ENCODE results near the gene SSH2.

The SSH2 gene

DNA sequence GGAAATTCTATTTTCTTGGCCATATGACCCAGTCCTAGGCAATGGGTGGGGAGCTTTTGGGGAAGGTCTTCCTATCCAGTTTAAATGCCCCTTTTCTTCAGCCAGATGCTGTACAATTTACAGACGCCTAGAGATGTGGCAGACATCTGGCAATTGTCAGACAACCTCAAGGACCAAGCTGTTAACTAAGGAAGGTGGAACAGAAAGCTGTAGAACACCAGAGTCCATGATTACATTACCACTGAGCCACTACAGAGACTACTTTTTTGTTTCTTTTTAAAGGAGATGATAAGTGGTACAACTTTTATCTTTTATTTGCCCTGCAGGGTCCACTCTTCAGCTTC is 286.2 kb downstream of the SSH2 start:
- Mint-ChIP-seq H3K27ac (ENCODE audit: low read depth) (peak overlapping the region; percentile 35), H3K9me3 (no peaks in the 10 kb centered on the region), H3K4me1 (peaks cover 11% of the 10 kb centered on the region), H3K4me3 (no peak overlapping the region), H3K36me3 (ENCODE audit: insufficient read depth) (peaks cover 35% of the 10 kb centered on the region), H3K27me3 (no peaks in the 10 kb centered on the region)
- ATAC-seq (replicated peaks; ENCODE audit: extremely low read depth, poor library complexity, severe bottlenecking), result no peak
- no peak for DNase-seq (ENCODE audit: low spot score in 2 of 2)

DNA sequence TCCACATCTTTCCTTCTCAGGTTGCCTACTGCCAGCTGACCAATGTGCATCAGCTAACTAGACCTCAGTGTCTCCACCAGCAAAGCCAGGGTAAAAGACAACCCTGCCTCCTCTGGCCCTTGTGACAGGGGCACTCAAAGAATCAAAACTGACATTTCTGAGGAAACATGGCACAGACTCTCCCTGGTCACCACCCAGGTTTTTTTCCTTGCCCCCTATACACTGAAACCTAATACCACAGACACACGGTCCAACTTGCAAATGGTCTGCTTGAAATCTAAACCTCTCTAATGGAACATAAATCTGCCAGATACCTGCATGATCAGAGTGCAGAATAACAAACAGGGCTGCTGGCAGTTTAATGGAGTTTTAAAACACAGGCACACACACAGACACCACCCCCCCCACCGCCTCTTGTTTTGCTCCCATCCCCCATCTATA is 287.8 kb downstream of the SSH2 start:
- Mint-ChIP-seq H3K9me3 (no peaks in the 10 kb centered on the region), H3K27me3 (no peaks in the 10 kb centered on the region), H3K4me3 (no peak overlapping the region), H3K27ac (ENCODE audit: low read depth) (peak overlapping the region; percentile 39), H3K4me1 (peaks cover 11% of the 10 kb centered on the region), H3K36me3 (ENCODE audit: insufficient read depth) (peaks cover 31% of the 10 kb centered on the region)
- DNase-seq (ENCODE audit: low spot score in 2 of 2) (no peak), ATAC-seq (replicated peaks; ENCODE audit: extremely low read depth, poor library complexity, severe bottlenecking) (no peak)

DNA sequence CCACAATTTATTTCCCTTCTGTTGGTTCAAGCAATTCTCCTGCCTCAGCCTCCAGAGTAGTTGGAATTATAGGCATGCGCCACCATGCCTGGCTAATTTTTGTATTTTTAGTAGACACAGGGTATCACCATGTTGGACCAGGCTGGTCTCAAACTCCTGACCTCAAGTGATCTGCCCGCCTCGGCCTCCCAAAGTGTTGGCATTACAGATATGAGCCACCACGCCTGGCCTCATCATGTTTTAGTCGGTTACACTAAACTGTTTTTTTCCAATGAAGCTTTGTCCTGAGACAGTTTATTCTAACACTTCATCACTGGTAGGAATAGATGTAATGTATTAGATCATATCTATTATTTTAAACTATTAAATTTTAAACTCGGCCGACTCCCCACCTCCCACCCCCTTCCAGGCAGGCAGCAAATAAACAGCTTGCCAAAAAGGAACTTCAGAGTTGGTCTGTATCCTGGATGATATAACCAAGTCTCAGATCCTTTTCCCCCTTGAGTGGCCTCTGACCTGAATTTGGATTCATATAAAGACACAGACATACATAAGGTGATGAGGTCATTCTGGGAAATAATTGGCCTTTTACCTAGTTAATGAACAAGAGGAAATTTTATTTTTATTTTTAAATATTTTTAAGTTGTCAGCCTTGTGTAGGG is 288.9 kb downstream of the SSH2 start:
- H3K27me3 Mint-ChIP-seq, result no peaks in the 10 kb centered on the region
- H3K27ac Mint-ChIP-seq (ENCODE audit: low read depth), result no peak overlapping the region
- DNase-seq (ENCODE audit: low spot score in 2 of 2) (no peak), ATAC-seq (replicated peaks; ENCODE audit: extremely low read depth, poor library complexity, severe bottlenecking) (no peak)
- no peaks in the 10 kb centered on the region for H3K9me3 Mint-ChIP-seq
- peaks cover 32% of the 10 kb centered on the region for H3K36me3 Mint-ChIP-seq (ENCODE audit: insufficient read depth)
- H3K4me3 Mint-ChIP-seq, result no peak overlapping the region
- H3K4me1 Mint-ChIP-seq, result peaks cover 11% of the 10 kb centered on the region

DNA sequence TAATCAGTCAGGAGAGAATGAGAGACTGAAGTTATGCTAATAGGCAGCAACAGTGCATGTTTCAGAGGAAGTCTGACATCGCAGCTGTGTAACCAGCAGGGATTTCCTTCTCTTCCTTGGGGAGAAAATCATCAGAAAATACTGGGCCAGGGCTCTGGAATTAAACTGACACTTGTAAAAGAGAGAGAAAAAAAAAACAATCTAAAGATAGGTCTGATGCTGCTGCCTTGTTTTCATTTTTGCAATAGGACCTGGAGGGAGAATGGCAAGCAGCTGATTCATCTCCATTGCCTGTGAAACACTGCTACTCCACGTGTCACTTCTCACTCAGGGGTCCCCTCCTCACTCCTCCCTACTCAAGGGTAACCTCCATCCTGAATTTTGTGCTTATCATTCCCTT is 289.6 kb downstream of the SSH2 start:
- H3K9me3 Mint-ChIP-seq, result no peaks in the 10 kb centered on the region

DNA sequence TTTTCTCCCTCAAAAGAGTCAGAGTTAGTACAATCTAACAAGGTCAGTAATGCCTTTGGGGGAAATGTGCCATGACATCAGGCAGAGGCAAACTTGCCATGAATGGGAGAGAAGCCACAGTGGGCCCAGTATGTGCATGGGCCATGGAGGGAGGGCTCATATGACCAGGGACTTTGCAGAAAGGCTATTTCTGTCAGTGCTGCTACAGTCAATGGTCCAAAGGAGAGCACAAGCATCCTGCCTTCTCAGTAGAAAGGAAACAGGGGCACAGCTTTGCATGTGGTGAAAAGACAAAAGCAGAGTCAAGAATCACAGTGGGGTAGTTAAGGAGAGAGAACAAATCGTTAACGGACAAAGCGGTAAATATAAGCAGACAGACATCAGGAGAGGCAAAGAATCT is 296.1 kb downstream of the SSH2 start:
- Mint-ChIP-seq H3K36me3 (ENCODE audit: insufficient read depth) (peaks cover 50% of the 10 kb centered on the region), H3K27ac (ENCODE audit: low read depth) (peak overlapping the region; percentile 10), H3K4me3 (no peak overlapping the region), H3K9me3 (no peaks in the 10 kb centered on the region), H3K27me3 (no peaks in the 10 kb centered on the region), H3K4me1 (peaks cover 22% of the 10 kb centered on the region)
- no peak for ATAC-seq (replicated peaks; ENCODE audit: extremely low read depth, poor library complexity, severe bottlenecking)
- no peak for DNase-seq (ENCODE audit: low spot score in 2 of 2)

More for the DNA sequence above, 289.6 kb downstream of the SSH2 start:
- no peak overlapping the region for H3K27ac Mint-ChIP-seq (ENCODE audit: low read depth)
- peaks cover 11% of the 10 kb centered on the region for H3K4me1 Mint-ChIP-seq
- ATAC-seq (replicated peaks; ENCODE audit: extremely low read depth, poor library complexity, severe bottlenecking) (no peak), DNase-seq (ENCODE audit: low spot score in 2 of 2) (no peak)
- no peaks in the 10 kb centered on the region for H3K27me3 Mint-ChIP-seq
- H3K36me3 Mint-ChIP-seq (ENCODE audit: insufficient read depth), result peaks cover 30% of the 10 kb centered on the region
- H3K4me3 Mint-ChIP-seq, result no peak overlapping the region

DNA sequence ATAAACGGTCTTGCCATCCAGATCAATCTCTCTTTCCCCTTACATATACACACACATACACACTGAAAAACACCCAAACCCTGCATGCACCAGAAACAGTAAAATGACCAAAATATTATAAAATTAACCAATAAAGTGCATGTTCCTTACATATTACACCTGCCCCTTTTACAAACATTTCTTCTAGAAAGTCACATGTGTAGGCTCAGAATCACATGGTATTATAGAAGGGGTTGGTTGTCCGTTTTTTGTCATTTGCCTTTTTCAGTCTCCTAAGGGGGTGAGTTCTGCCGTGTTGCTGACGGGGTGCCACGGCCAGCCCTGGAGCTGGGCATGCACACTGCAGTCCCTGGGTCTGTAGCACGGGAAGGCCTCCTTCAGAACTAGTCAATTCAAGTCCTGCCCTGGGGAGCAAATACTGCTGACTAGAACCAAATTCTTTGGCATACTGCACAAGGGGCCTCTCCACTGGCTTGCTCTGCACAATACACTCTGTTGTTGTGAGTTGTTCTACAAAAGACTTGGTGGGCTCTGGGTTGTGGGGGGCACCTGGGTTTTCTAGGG is 299.3 kb downstream of the SSH2 start:
- peaks cover 36% of the 10 kb centered on the region for H3K4me1 Mint-ChIP-seq
- H3K9me3 Mint-ChIP-seq, result no peaks in the 10 kb centered on the region
- DNase-seq (ENCODE audit: low spot score in 2 of 2) (no peak), ATAC-seq (replicated peaks; ENCODE audit: extremely low read depth, poor library complexity, severe bottlenecking) (no peak)
- peaks cover 52% of the 10 kb centered on the region for H3K36me3 Mint-ChIP-seq (ENCODE audit: insufficient read depth)
- H3K27me3 Mint-ChIP-seq, result no peaks in the 10 kb centered on the region
- H3K27ac Mint-ChIP-seq (ENCODE audit: low read depth), result peak overlapping the region; percentile 2
- H3K4me3 Mint-ChIP-seq, result no peak overlapping the region

DNA sequence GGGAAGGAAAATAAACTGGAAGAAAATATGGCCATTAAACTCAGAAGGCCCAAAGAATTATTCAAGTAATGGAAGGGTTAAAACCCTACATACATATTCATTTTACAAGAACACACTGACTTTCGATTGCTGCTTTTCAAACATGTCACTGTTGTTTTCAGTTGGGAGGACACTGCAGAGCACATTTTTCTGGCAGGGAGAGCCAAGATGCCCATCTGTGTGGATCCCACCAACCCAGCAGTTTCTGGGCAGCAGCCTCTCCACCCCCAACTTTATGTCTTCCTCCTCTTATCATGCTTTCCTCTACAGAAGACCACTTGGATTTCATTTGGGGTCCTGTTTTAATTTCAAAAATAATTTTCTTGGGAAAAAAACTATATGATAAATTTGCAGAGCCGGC is 300.2 kb downstream of the SSH2 start:
- no peaks in the 10 kb centered on the region for H3K9me3 Mint-ChIP-seq
- H3K4me1 Mint-ChIP-seq, result peaks cover 36% of the 10 kb centered on the region
- ATAC-seq (replicated peaks; ENCODE audit: extremely low read depth, poor library complexity, severe bottlenecking) (no peak), DNase-seq (ENCODE audit: low spot score in 2 of 2) (no peak)
- no peak overlapping the region for H3K4me3 Mint-ChIP-seq
- peaks cover 47% of the 10 kb centered on the region for H3K36me3 Mint-ChIP-seq (ENCODE audit: insufficient read depth)
- H3K27me3 Mint-ChIP-seq, result no peaks in the 10 kb centered on the region
- peak overlapping the region; percentile 2 for H3K27ac Mint-ChIP-seq (ENCODE audit: low read depth)

DNA sequence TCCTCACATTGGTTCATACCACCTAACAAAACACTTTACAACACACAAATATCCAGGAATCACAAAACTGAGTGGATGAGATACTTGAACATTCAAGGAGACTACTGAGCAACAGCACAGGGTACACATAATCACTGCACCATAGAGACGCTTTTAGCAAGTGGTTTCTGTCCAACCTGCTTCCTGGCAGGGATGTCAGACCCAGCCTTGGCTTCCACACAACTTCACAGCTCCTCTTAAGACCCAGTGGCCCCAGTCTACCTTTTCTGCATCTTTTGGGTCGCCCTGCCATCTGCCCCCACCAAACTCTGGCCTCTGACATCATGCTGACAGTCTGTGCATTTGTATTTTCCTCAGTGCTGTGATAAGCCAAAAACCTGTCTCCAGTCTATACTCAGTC is 301.4 kb downstream of the SSH2 start:
- H3K36me3 Mint-ChIP-seq (ENCODE audit: insufficient read depth), result peaks cover 39% of the 10 kb centered on the region
- no peaks in the 10 kb centered on the region for H3K9me3 Mint-ChIP-seq
- H3K4me1 Mint-ChIP-seq, result peaks cover 34% of the 10 kb centered on the region
- DNase-seq (ENCODE audit: low spot score in 2 of 2), result no peak
- no peaks in the 10 kb centered on the region for H3K27me3 Mint-ChIP-seq
- ATAC-seq (replicated peaks; ENCODE audit: extremely low read depth, poor library complexity, severe bottlenecking), result no peak
- H3K27ac Mint-ChIP-seq (ENCODE audit: low read depth), result peak overlapping the region; percentile 2
- no peak overlapping the region for H3K4me3 Mint-ChIP-seq

DNA sequence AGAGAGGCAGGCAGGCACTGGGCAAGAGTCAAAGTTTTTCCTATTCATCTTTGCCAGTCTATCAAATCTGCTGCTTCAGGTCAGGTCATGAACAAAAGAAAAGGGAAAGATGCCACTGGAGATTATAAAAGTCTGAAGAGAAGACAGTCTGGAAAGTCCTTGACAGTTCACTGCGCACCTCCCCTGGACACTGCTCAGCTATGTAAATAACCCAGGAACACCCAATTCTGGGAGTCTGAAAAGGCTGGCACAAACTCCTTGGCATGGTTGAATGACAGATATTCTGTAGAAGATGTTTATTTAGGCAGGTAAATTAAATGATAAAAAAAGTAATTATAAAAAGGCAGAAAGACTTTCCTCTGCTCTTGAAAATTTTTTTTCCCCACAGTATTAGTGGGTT is 302.1 kb downstream of the SSH2 start:
- Mint-ChIP-seq H3K27me3 (no peaks in the 10 kb centered on the region), H3K9me3 (no peaks in the 10 kb centered on the region), H3K27ac (ENCODE audit: low read depth) (peak overlapping the region; percentile 82), H3K4me3 (no peak overlapping the region), H3K36me3 (ENCODE audit: insufficient read depth) (peaks cover 34% of the 10 kb centered on the region), H3K4me1 (peaks cover 41% of the 10 kb centered on the region)
- ATAC-seq (replicated peaks; ENCODE audit: extremely low read depth, poor library complexity, severe bottlenecking), result no peak
- no peak for DNase-seq (ENCODE audit: low spot score in 2 of 2)

DNA sequence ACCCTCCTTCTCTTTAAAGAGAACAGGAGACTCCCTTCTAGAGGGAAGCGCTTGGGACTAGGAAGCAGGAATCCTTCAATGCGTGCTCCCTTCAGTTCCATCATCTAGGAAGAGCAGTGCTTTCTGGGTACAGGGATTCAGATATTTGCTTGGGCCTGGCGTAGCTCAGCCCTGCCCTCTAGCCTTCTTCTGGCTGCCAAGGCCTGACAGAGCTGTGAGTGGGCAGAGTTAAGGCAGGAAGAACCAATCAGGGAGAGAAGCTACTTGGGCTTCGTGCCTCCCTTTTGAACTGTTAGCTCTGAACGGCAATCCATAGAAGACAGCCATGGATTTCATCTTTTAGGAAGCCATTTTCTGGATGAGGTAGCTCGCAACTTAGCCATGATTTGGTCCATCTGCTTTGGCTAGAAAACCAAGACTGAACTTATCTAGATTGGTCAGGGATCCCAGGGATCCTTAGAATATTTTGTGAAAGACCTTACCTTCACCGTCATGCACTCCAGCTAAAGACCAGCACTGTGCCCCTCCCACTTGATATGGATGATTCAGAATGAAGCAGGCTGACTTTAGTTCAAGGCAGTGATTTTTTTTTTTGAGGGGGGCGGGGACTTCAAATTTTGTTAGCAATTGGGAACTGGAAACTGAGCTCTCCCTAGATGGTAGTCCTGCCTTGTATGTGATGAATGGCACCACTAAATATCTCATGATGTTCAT is 304.8 kb downstream of the SSH2 start:
- peaks cover 36% of the 10 kb centered on the region for H3K4me1 Mint-ChIP-seq
- no peak for ATAC-seq (replicated peaks; ENCODE audit: extremely low read depth, poor library complexity, severe bottlenecking)
- no peak for DNase-seq (ENCODE audit: low spot score in 2 of 2)

DNA sequence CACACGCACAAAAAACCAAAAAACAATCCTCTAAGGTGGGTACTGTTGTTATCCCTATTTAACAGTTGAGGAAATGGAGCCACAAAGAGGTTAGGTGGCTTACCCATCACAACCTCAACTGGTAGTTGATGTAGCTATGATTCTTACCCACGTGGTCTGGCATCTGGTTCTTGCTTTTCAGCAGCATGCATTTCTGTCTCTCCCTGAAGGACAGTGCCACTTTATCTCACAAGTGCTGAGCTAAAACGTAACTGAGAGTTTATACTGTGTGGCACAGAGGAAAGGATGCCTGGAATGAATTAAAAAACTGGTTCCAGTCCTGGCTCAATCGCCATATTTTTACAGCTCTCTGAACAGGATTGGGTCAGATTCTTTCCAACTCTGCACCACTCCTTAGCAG is 305.4 kb downstream of the SSH2 start:
- Mint-ChIP-seq H3K36me3 (ENCODE audit: insufficient read depth) (peaks cover 22% of the 10 kb centered on the region), H3K27ac (ENCODE audit: low read depth) (no peak overlapping the region), H3K4me3 (no peak overlapping the region), H3K27me3 (no peaks in the 10 kb centered on the region), H3K4me1 (peaks cover 36% of the 10 kb centered on the region), H3K9me3 (no peaks in the 10 kb centered on the region)
- DNase-seq (ENCODE audit: low spot score in 2 of 2) (no peak), ATAC-seq (replicated peaks; ENCODE audit: extremely low read depth, poor library complexity, severe bottlenecking) (no peak)

More for the DNA sequence above, 304.8 kb downstream of the SSH2 start:
- Mint-ChIP-seq H3K27ac (ENCODE audit: low read depth) (peak overlapping the region; percentile 36), H3K36me3 (ENCODE audit: insufficient read depth) (peaks cover 20% of the 10 kb centered on the region), H3K4me3 (no peak overlapping the region), H3K27me3 (no peaks in the 10 kb centered on the region), H3K9me3 (no peaks in the 10 kb centered on the region)

DNA sequence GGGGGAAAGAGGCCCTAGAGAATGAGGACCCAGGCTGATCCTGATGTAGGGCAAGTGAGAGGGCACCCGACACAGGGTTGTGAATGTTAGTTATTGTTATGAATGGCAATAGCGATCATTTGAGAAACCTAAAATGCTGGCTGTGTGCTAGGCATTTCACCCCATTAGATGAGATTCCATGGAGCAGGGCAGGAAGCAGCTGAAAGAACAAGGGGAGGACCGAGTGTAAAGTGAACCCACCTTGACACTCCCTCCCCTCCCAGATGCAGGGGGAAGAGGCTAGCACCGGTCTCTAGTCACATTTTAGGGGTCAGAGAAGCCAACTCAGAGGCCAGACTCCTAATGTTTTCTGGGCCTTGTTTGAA is 306.8 kb downstream of the SSH2 start:
- H3K4me1 Mint-ChIP-seq, result peaks cover 30% of the 10 kb centered on the region
- H3K27me3 Mint-ChIP-seq, result no peaks in the 10 kb centered on the region
- peak overlapping the region; percentile 71 for H3K4me3 Mint-ChIP-seq
- ATAC-seq (replicated peaks; ENCODE audit: extremely low read depth, poor library complexity, severe bottlenecking) (no peak), DNase-seq (ENCODE audit: low spot score in 2 of 2) (no peak)
- peaks cover 14% of the 10 kb centered on the region for H3K36me3 Mint-ChIP-seq (ENCODE audit: insufficient read depth)
- H3K27ac Mint-ChIP-seq (ENCODE audit: low read depth), result peak overlapping the region; percentile 44
- no peaks in the 10 kb centered on the region for H3K9me3 Mint-ChIP-seq
